ENCODE measurements around the gene NPC1.

NPC1 gene

GRCh38 chr18:23550898-23551297, 35.4 kb downstream of the NPC1 start:
- DNase-seq (ENCODE audit: low read depth in 1 of 2, low spot score in 1 of 2) = no peak

DNA sequence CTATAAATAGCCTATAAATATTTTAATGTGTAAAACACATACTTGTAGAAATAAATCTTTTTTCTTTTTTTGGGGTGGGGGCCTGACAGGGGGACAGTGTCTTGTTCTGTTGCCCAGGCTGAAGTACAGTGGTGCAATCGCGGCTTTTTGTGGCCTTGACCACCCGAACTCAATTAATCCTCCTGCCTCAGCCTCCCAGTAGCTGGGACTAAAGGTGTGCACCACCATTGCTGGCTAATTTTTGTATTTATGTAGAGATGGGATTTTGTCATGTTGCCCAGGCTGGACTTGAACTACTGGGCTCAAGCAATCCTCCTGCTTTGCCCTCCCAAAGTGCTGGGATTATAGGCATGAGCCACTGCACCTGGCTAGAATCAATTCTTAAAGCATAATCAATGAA, 37.6 kb downstream of the NPC1 start:
- no peak for DNase-seq (ENCODE audit: low read depth in 1 of 2, low spot score in 1 of 2)

DNA sequence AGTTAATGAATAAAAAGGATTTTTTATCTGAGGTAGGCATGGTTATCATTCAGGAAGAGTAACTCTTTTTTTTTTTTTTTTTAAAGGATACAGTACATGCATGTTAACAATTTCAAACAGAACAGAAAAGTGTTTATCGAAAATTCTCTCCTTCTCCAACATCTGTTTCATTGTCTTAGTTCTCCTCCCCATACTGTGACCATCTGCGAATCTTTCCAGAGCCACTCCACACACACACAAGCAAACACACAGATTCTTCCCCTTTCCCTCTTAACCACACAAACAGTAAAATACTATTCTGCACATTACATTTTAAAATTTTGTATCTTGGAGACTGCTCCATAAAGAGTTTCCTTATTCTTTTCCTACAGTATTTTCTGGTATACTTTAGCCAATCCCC, 38.0 kb downstream of the NPC1 start:
- no peak for DNase-seq (ENCODE audit: low read depth in 1 of 2, low spot score in 1 of 2)

- no peak for DNase-seq (ENCODE audit: low read depth in 1 of 2, low spot score in 1 of 2)
Measured at GRCh38 chr18:23547846-23548245, 38.5 kb downstream of the NPC1 start.

DNA sequence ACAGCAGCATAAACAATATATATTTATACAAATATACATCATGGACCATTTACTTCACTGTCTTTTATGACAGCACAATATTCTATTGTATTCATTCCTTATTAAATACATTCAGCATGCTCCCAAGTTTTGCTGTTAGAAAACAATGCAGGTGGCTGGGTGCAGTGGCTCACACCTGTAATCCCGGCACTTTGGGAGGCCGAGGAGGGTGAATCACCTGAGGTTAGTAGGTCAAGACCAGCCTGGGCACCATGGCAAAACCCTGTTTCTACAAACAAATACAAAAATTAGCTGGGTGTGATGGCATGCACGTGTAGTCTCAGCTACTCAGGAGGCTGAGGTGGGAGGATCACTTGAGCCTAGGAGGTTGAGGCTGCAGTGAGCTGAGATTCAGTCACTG, 39.0 kb downstream of the NPC1 start:
- DNase-seq (ENCODE audit: low read depth in 1 of 2, low spot score in 1 of 2) = no peak

- DNase-seq (ENCODE audit: low read depth in 1 of 2, low spot score in 1 of 2) = no peak
Measured at GRCh38 chr18:23545247-23545789, 41.0 kb downstream of the NPC1 start.

DNA sequence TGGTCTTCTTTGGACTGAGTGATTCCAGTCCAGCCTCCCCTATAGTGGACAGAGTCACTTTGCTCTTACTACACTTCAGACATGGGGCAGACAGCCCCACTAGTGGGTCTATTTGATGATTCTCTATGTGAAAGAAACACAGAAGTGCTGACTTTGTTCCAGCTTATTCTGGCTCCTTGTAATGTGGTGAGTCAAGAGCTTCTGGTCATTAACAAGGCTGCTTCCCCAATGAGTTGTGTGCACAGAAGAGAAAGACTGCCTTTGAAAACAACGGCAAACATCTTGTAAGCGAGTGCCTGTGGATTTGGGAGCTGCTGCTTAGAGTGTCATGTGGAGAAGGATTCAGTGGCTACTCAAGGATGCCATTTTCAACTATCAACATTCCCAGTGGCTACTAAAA, 43.8 kb downstream of the NPC1 start:
- DNase-seq (ENCODE audit: low read depth in 1 of 2, low spot score in 1 of 2) = no peak

- DNase-seq (ENCODE audit: low read depth in 1 of 2, low spot score in 1 of 2) = no peak
Measured at GRCh38 chr18:23541349-23542093, 44.8 kb downstream of the NPC1 start.

- no peak for DNase-seq (ENCODE audit: low read depth in 1 of 2, low spot score in 1 of 2)
Measured at GRCh38 chr18:23540867-23541266, 45.4 kb downstream of the NPC1 start.

GRCh38 chr18:23539911-23540525, 46.3 kb downstream of the NPC1 start:
- no peak for DNase-seq (ENCODE audit: low read depth in 1 of 2, low spot score in 1 of 2)

GRCh38 chr18:23539296-23539695, 47.0 kb downstream of the NPC1 start:
- no peak for DNase-seq (ENCODE audit: low read depth in 1 of 2, low spot score in 1 of 2)

GRCh38 chr18:23538870-23539269, 47.4 kb downstream of the NPC1 start:
- DNase-seq (ENCODE audit: low read depth in 1 of 2, low spot score in 1 of 2) = no peak

DNA sequence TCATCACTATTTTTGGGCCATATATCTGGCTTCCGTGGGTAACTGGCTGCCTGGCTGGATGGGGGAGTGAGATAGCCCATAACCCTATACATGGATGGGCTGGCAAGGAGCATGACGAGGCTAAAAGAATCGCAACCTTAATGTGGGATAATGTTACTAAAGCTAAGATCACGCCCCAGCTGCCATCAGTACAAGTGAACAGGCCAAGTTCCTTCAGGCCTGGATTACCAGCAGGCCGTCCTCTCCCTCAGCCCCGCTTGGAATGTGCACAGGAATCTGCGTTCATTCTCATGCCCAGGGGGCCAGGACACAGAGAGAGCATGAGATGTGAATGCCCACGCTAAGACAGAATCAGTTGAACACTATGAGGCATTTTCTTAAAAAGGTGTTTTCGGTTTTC, 48.3 kb downstream of the NPC1 start:
- no peak for DNase-seq (ENCODE audit: low read depth in 1 of 2, low spot score in 1 of 2)

DNA sequence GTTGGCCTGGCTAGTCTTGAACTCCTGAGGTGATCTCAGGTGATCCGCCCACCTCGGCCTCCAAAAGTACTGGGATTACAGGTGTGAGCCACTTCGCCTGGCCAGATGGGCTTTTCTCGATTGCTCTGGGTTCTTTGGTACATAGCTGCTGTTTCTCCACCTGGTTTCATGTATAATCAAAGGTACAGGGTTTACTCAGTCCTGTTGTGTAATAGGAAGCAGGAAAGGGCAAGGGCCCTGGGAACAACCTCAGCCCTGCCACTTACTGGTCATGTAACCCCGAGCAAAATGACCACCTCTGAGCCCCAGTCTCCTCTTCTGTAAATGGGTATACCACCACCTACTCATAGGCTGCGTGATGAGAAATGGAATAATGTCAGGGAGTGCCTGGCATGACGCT, 49.0 kb downstream of the NPC1 start:
- no peak for DNase-seq (ENCODE audit: low read depth in 1 of 2, low spot score in 1 of 2)

GRCh38 chr18:23536204-23536603, 50.1 kb downstream of the NPC1 start:
- DNase-seq (ENCODE audit: low read depth in 1 of 2, low spot score in 1 of 2) = no peak

GRCh38 chr18:23534276-23534675, 52.0 kb downstream of the NPC1 start:
- DNase-seq (ENCODE audit: low read depth in 1 of 2, low spot score in 1 of 2) = no peak

DNA sequence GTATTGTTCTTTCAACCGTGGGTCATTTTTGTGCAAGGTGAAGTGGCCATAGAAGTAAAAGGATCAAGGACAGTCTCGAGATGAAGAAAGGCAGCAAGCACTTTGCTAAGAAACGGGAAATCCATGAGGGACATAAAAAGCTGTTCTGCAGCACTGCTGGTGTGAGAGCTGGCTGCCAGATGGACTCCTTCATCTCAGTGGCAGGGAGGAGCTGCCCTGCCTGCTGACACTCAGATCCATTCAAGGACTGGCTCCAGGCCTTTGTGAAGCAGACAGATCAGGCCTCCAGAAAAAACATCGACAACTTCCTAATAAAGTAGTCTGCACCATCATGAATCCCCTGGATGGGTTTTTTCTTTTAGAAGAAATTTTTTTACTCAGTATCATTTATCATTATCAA, 53.5 kb downstream of the NPC1 start:
- DNase-seq (ENCODE audit: low read depth in 1 of 2, low spot score in 1 of 2) = no peak

GRCh38 chr18:23531912-23532311, 54.4 kb downstream of the NPC1 start:
- DNase-seq (ENCODE audit: low read depth in 1 of 2, low spot score in 1 of 2) = no peak

- DNase-seq (ENCODE audit: low read depth in 1 of 2, low spot score in 1 of 2) = no peak
Measured at GRCh38 chr18:23530195-23530594, 56.1 kb downstream of the NPC1 start.

DNA sequence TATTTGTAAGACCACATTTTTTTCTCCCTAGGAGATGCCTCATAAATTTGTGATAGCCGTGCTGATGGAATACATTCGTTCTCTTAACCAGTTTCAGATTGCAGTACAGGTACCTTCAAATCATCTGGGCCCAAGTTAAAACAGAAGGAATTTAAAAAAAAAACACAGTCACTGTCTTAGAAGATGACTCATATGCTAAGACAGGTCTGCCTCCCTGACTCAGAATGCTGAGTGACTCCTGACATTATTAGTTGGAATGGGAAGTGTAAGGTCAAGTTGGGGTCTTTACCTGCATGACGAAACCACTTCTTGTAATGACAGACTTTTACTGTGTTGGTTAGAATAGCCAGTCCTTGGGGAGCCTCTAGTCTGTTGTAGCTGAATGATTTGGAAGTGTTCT, 56.7 kb downstream of the NPC1 start:
- DNase-seq (ENCODE audit: low read depth in 1 of 2, low spot score in 1 of 2) = no peak

GRCh38 chr18:23528580-23529472, 57.5 kb downstream of the NPC1 start:
- DNase-seq (ENCODE audit: low read depth in 1 of 2, low spot score in 1 of 2) = no peak

All from stimulated activated CD4-positive, alpha-beta T cell treated with anti-CD3 and anti-CD28 coated beads, Interleukin-15, amount 100 ng/mL, for 1 hour (primary cell).